ENCODE results near the gene TMEM272. TPM values are rescaled to one million over a fixed set of nuclear protein-coding genes. Genes with fewer than 3 reads are reported as not detected.

Gene TMEM272
- total RNA-seq, 4 donors from 2014 or later: not detected

DNA sequence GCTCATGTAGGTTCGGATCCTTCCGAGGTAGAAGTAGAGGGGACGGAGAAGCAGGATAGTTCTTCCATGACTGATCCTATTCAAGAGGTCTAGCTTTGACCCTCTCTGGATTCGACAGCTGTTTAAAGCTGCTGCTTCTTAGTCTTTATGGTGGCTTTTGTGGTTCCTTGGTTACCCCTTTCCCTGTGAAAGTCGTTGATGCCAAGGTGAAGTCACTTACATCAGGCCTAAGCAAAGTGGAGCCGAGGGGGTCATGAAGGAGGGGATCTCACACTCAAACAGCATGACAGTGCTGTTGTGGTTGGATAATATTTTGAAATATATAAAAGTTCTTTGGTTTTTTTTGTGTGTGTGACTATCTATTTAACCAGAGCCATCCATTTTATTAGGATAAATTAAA is 24.9 kb upstream of the TMEM272 start:
- Histone ChIP-seq H3K9me3 (no peaks in the 10 kb centered on the region), H3K36me3 (no peaks in the 10 kb centered on the region), H3K27ac (no peak overlapping the region), H3K4me3 (no peak overlapping the region), H3K4me1 (no peaks in the 10 kb centered on the region), H3K27me3 (no peaks in the 10 kb centered on the region)
- no peak for DNase-seq
- in situ Hi-C loops (cut with MboI; ENCODE audit: low pct_ligation_motif_present in 1 of 4, low pct_unique_long_range_greater_than_20kb in 1 of 4, low sequenced_read_pairs in 3 of 4) (no loop called here), intact Hi-C loops (cut with DNase I; ENCODE audit: low total_unique reads) (loop anchor here (5.0 kb wide), 1 partner anchor 1998 kb away; no protein-coding TSS in a partner anchor)
- TF ChIP-seq POLR2AphosphoS5 (IDR thresholded peaks at IDR 0.05): no peak
- TF ChIP-seq POLR2A (IDR thresholded peaks at IDR 0.05): no peak
- TF ChIP-seq EP300 (IDR thresholded peaks at IDR 0.05; ENCODE audit: low read depth): no peak
- TF ChIP-seq CTCF (IDR thresholded peaks at IDR 0.05): no peak
- WGBS, 2 donors (ENCODE audit: low coverage in 1 of 2): 79 to 85% methylated on average over 5 to 6 of the region's 6 CpGs

DNA sequence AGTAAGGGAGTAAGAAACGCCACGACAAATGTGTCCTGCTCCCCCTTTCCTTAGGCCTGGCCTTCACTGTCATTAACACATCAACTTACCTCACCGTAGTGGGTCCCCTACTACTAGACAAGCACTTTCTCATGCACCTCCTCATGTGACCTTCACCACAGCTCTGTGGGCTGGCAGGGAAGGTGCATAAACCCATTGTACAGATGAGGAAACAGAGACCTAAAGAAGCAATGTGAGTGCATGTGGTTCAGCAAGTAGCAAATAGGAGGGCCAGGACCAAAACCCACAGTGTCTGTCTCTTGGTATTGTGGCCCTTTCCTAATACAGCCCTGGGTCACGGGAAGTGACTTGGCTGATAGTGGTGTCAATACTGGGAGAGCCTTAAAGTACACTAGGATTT is 22.1 kb upstream of the TMEM272 start:
- Histone ChIP-seq H3K9me3 (no peaks in the 10 kb centered on the region), H3K4me3 (no peak overlapping the region), H3K27ac (no peak overlapping the region), H3K36me3 (no peaks in the 10 kb centered on the region), H3K4me1 (no peaks in the 10 kb centered on the region), H3K27me3 (no peaks in the 10 kb centered on the region)
- WGBS, 2 donors (ENCODE audit: low coverage in 1 of 2): 89 to 100% methylated on average over 1 to 4 of the region's 4 CpGs
- in situ Hi-C loops (cut with MboI; ENCODE audit: low pct_ligation_motif_present in 1 of 4, low pct_unique_long_range_greater_than_20kb in 1 of 4, low sequenced_read_pairs in 3 of 4) (no loop called here), intact Hi-C loops (cut with DNase I; ENCODE audit: low total_unique reads) (no loop called here)
- DNase-seq: no peak
- TF ChIP-seq EP300 (IDR thresholded peaks at IDR 0.05; ENCODE audit: low read depth) (no peak), POLR2A (IDR thresholded peaks at IDR 0.05) (no peak), POLR2AphosphoS5 (IDR thresholded peaks at IDR 0.05) (no peak), CTCF (IDR thresholded peaks at IDR 0.05) (no peak)

DNA sequence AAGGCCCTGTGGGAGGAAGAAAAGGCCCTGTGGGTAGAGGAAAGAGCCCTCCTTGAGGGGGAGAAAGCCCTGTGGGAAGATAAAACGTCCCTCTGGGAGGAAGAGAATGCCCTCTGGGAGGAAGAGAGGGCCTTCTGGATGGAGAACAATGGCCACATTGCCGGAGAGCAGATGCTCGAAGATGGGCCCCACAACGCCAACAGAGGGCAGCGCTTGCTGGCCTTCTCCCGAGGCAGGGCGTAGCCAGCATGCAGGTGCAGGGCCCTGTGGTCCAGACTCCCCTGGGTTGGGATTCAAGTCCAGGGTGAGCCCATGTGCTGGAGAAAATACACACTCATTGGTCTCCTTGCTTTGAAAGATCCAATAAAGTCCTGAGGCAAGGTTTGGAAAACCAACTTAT is 20.9 kb upstream of the TMEM272 start:
- TF ChIP-seq POLR2AphosphoS5 (IDR thresholded peaks at IDR 0.05): no peak
- no peak for TF ChIP-seq EP300 (IDR thresholded peaks at IDR 0.05; ENCODE audit: low read depth)
- no peak for TF ChIP-seq CTCF (IDR thresholded peaks at IDR 0.05)
- no peak for TF ChIP-seq POLR2A (IDR thresholded peaks at IDR 0.05)
- Histone ChIP-seq H3K36me3 (no peaks in the 10 kb centered on the region), H3K27ac (no peak overlapping the region), H3K9me3 (no peaks in the 10 kb centered on the region), H3K4me3 (no peak overlapping the region), H3K27me3 (no peaks in the 10 kb centered on the region), H3K4me1 (no peaks in the 10 kb centered on the region)
- in situ Hi-C loops (cut with MboI; ENCODE audit: low pct_ligation_motif_present in 1 of 4, low pct_unique_long_range_greater_than_20kb in 1 of 4, low sequenced_read_pairs in 3 of 4): no loop called here
- DNase-seq: no peak
- WGBS, 2 donors (ENCODE audit: low coverage in 1 of 2): 69 to 72% methylated on average over 7 of the region's 7 CpGs
- intact Hi-C loops (cut with DNase I; ENCODE audit: low total_unique reads): no loop called here

DNA sequence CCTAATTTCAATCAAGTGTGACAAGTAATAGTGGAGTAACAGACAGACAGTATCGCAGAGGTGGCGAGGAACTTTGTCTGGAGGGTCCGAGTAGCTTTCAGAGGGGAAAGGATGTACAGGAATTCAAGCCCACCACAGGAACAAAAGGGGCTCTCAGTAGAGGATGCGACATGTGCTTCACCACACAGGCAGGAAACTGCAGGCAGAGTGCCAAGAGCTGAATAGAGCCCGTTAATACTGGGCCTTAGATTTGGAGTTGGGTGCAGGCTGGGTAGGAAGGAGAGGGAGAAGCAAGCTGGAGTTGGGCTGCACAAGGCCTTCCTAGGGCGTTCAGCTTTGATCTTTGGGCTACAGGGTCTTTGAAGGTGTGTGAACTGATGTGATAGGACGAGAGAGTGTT is 18.0 kb upstream of the TMEM272 start:
- in situ Hi-C loops (cut with MboI; ENCODE audit: low pct_ligation_motif_present in 1 of 4, low pct_unique_long_range_greater_than_20kb in 1 of 4, low sequenced_read_pairs in 3 of 4): no loop called here
- intact Hi-C loops (cut with DNase I; ENCODE audit: low total_unique reads): loop anchor here (1.0 kb wide), 1 partner anchor 22 kb away; no protein-coding TSS in a partner anchor
- H3K4me3 ChIP-seq: no peak overlapping the region
- no peak for DNase-seq
- H3K36me3 ChIP-seq: no peaks in the 10 kb centered on the region
- no peak overlapping the region for H3K27ac ChIP-seq
- H3K9me3 ChIP-seq: no peaks in the 10 kb centered on the region
- WGBS, 2 donors (ENCODE audit: low coverage in 1 of 2): 65 to 72% methylated on average over 2 to 7 of the region's 7 CpGs
- TF ChIP-seq POLR2AphosphoS5 (IDR thresholded peaks at IDR 0.05) (no peak), CTCF (IDR thresholded peaks at IDR 0.05) (no peak), EP300 (IDR thresholded peaks at IDR 0.05; ENCODE audit: low read depth) (no peak), POLR2A (IDR thresholded peaks at IDR 0.05) (no peak)
- H3K27me3 ChIP-seq: no peaks in the 10 kb centered on the region
- no peaks in the 10 kb centered on the region for H3K4me1 ChIP-seq

Data from transverse colon (tissue), 4 donors.